GM19324 (cell line): ENCODE results near the gene CCDC88A.
"Not testable (repeated sequence)": the region's sequence is repeated elsewhere in the genome, so short reads cannot be mapped to it uniquely, and the experiment has no call there.

Experiments used
- ATAC-seq: cut with Tn5 transposase; IDR thresholded peaks from one replicate; pipeline ENCODE4 v1.9.1; 2021; ENCODE audit warnings: mild to moderate bottlenecking, moderate library complexity; ENCODE audit not compliant: unreplicated experiment, low FRiP score

Gene CCDC88A

GRCh38 chr2:55314985-55315384 lies 104.7 kb downstream of the CCDC88A start:
- no peak for ATAC-seq

GRCh38 chr2:55311444-55311870 lies 108.2 kb downstream of the CCDC88A start:
- ATAC-seq, result peak; percentile 63

GRCh38 chr2:55309446-55309845 lies 110.2 kb downstream of the CCDC88A start:
- ATAC-seq, result no peak

GRCh38 chr2:55302241-55302640 lies 117.4 kb downstream of the CCDC88A start:
- no peak for ATAC-seq

- no peak for ATAC-seq
Observed at GRCh38 chr2:55301277-55301676, 118.4 kb downstream of the CCDC88A start.

- no peak for ATAC-seq
Observed at GRCh38 chr2:55296393-55296792, 123.3 kb downstream of the CCDC88A start.

GRCh38 chr2:55283083-55283482 lies 136.6 kb downstream of the CCDC88A start:
- no peak for ATAC-seq

- peak; percentile 99 for ATAC-seq
Observed at GRCh38 chr2:55282110-55282917, 137.3 kb downstream of the CCDC88A start.

- not testable (repeated sequence) for ATAC-seq
Observed at GRCh38 chr2:55280851-55281546, 138.7 kb downstream of the CCDC88A start.

GRCh38 chr2:55279859-55280424 lies 139.7 kb downstream of the CCDC88A start:
- not testable (repeated sequence) for ATAC-seq

GRCh38 chr2:55279214-55279835 lies 140.3 kb downstream of the CCDC88A start:
- not testable (repeated sequence) for ATAC-seq

- no peak for ATAC-seq
Observed at GRCh38 chr2:55277310-55277709, 142.3 kb downstream of the CCDC88A start.

GRCh38 chr2:55274346-55274745 lies 145.3 kb downstream of the CCDC88A start:
- not testable (repeated sequence) for ATAC-seq

GRCh38 chr2:55269645-55269990 lies 150.0 kb downstream of the CCDC88A start:
- ATAC-seq, result no peak

GRCh38 chr2:55268907-55269644 lies 150.6 kb downstream of the CCDC88A start, which contains the start of gene MTIF2:
TSS of gene MTIF2 (minus strand) at chr2:55269231. CDS start at chr2:55263858, 5,373 bp downstream.
- peak; percentile 96 for ATAC-seq

GRCh38 chr2:55268288-55268906 lies 151.3 kb downstream of the CCDC88A start:
- ATAC-seq, result no peak

- ATAC-seq, result not testable (repeated sequence)
Observed at GRCh38 chr2:55259586-55259985, 160.1 kb downstream of the CCDC88A start.

- no peak for ATAC-seq
Observed at GRCh38 chr2:55252832-55253231, 166.8 kb downstream of the CCDC88A start.

- no peak for ATAC-seq
Observed at GRCh38 chr2:55247025-55247424, 172.6 kb downstream of the CCDC88A start.

- no peak for ATAC-seq
Observed at GRCh38 chr2:55245411-55245810, 174.2 kb downstream of the CCDC88A start.
